GM12878 (cell line): ENCODE measurements around the gene BRINP2. TPM values are rescaled to one million over a fixed set of nuclear protein-coding genes. Genes with fewer than 3 reads are reported as not detected.

Experiments used
- ATAC-seq: fragments of 200-7000 bp; cut with Tn5 transposase; 3 replicates; pipeline ENCODE4 v1.9.1; 2020; ENCODE audit warnings: mild to moderate bottlenecking, moderate library complexity
- BruUV-seq: library from RNA; stranded (reverse); fragments of 400-500 nt; replicated peaks from 2 replicates; lab custom pipeline; 2021; lab: Mats Ljungman, UMichigan
- CTCF ChIA-PET: fragments of 300-600 bp; sonication (Branson Sonifier 250); formaldehyde crosslinking; extraction: SDS; loops from one replicate; lab custom pipeline; 2021; ENCODE audit warnings: inconsistent platforms; lab: Yijun Ruan, JAX
- POLR2A ChIA-PET: fragments of 350-600 bp; formaldehyde crosslinking; extraction: SDS; loops from one replicate; lab custom pipeline; 2021; ENCODE audit warnings: inconsistent platforms; lab: Charles Lee
- RAD21 ChIA-PET: fragments of 300-600 bp; sonication (Branson Sonifier 250); formaldehyde crosslinking; loops from one replicate; lab custom pipeline; 2023; ENCODE audit warnings: antibody characterized with exemption; ENCODE audit not compliant: unreplicated experiment; lab: Charles Lee
- SMC1A ChIA-PET: fragments of 300-600 bp; sonication (Branson Sonifier 250); formaldehyde crosslinking; loops from one replicate; lab custom pipeline; 2023; ENCODE audit not compliant: unreplicated experiment, uncharacterized antibody; lab: Charles Lee
- DNase-seq: peaks from one replicate; pipeline ENCODE4 v3.0.0-alpha.2; 2011; ENCODE audit warnings: low read depth, low spot score
- FAIRE-seq: peaks from 3 replicates; lab custom pipeline; 2011; peaks lifted over from hg19 to GRCh38; lab: Jason Lieb, UNC
- H2AFZ ChIP-seq: 2 replicates; pipeline ENCODE4 v1.6.0; 2011; ENCODE audit warnings: low read depth, low read length, control low read depth; ENCODE audit not compliant: control insufficient read depth
- H3K27ac ChIP-seq: 2 replicates; pipeline ENCODE4 v1.5.1; 2011; ENCODE audit warnings: control low read depth; ENCODE audit not compliant: control insufficient read depth, insufficient read depth
- H3K27me3 ChIP-seq, 2 experiments: replicated peaks in 1 of 2; 2 replicates each; pipeline versions ENCODE4 v1.6.0 to v1.6.1; 2011; ENCODE audit warnings: low read length in 1 of 2; ENCODE audit not compliant: control insufficient read depth in 2 of 2, insufficient read depth in 2 of 2
- H3K36me3 ChIP-seq, 2 experiments: 2 replicates each; pipeline ENCODE4 v1.5.1; 2011; ENCODE audit warnings: low read length in 1 of 2; ENCODE audit not compliant: control insufficient read depth in 2 of 2, insufficient read depth in 2 of 2
- H3K4me1 ChIP-seq: 2 replicates; pipeline ENCODE4 v1.6.1; 2011; ENCODE audit warnings: mild to moderate bottlenecking, low read length, moderate library complexity, mixed read lengths; ENCODE audit not compliant: control insufficient read depth, insufficient read depth
- H3K4me2 ChIP-seq: 2 replicates; pipeline ENCODE4 v1.6.0; 2011; ENCODE audit warnings: control low read depth; ENCODE audit not compliant: control insufficient read depth, insufficient read depth
- H3K4me3 ChIP-seq: fragments of 200-600 bp; sonication (generic); 2 replicates; pipeline ENCODE4 v1.5.1; 2016
- H3K79me2 ChIP-seq: 2 replicates; pipeline ENCODE4 v1.6.0; 2011; ENCODE audit warnings: low read length; ENCODE audit not compliant: control insufficient read depth, insufficient read depth
- H3K9ac ChIP-seq: 2 replicates; pipeline ENCODE4 v1.8.0; 2011; ENCODE audit warnings: low read length, control low read depth, mixed read lengths; ENCODE audit not compliant: control insufficient read depth, insufficient read depth
- H3K9me3 ChIP-seq: replicated peaks from 3 replicates; pipeline ENCODE4 v1.5.1; 2011; ENCODE audit warnings: mild to moderate bottlenecking, low read length; ENCODE audit not compliant: control insufficient read depth, insufficient read depth
- H4K20me1 ChIP-seq: 2 replicates; pipeline ENCODE4 v1.6.0; 2011; ENCODE audit not compliant: control insufficient read depth, insufficient read depth
- CEBPB ChIP-seq, 2 experiments: fragments of 150-350 bp in 1 of 2; IDR thresholded peaks; 2 replicates each; pipeline ENCODE4 v1.6.1; 2012 to 2014; ENCODE audit warnings: low read depth in 2 of 2, low read length in 2 of 2, borderline replicate concordance in 1 of 2, inconsistent platforms in 1 of 2
- MEF2B ChIP-seq: fragments of 450-650 bp; IDR thresholded peaks from 2 replicates; pipeline ENCODE4 v1.6.1; 2018; ENCODE audit warnings: mild to moderate bottlenecking, moderate library complexity; ENCODE audit not compliant: partially characterized antibody, poor library complexity, severe bottlenecking
- MTA2 ChIP-seq: fragments of 450-650 bp; IDR thresholded peaks from 2 replicates; pipeline ENCODE4 v1.6.1; 2016; ENCODE audit warnings: low read depth, mild to moderate bottlenecking, moderate library complexity
- NR2C1 ChIP-seq: fragments of 450-650 bp; IDR thresholded peaks from 2 replicates; pipeline ENCODE4 v1.6.1; 2017; ENCODE audit warnings: antibody characterized with exemption, mild to moderate bottlenecking, moderate library complexity
- NR2C2 ChIP-seq: IDR thresholded peaks from 2 replicates; pipeline ENCODE4 v1.6.1; 2011; ENCODE audit warnings: borderline replicate concordance, low read depth; ENCODE audit not compliant: control insufficient read depth, insufficient read length
- POLR2AphosphoS5 ChIP-seq: IDR thresholded peaks from 2 replicates; pipeline ENCODE4 v1.6.1; 2011; ENCODE audit warnings: mild to moderate bottlenecking, low read length, inconsistent platforms
- RELA ChIP-seq: fragments of 450-650 bp; IDR thresholded peaks from 2 replicates; pipeline ENCODE4 v1.8.0; 2014; ENCODE audit warnings: borderline replicate concordance; ENCODE audit not compliant: partially characterized antibody
- SPI1 ChIP-seq: IDR thresholded peaks from 2 replicates; pipeline ENCODE4 v1.6.1; 2011; ENCODE audit warnings: low read depth, mild to moderate bottlenecking, low read length, moderate library complexity, borderline replicate concordance; ENCODE audit not compliant: insufficient read depth
- TCF3 ChIP-seq: IDR thresholded peaks from 2 replicates; pipeline ENCODE4 v1.6.1; 2012; ENCODE audit warnings: low read depth, mild to moderate bottlenecking, low read length, borderline replicate concordance; ENCODE audit not compliant: insufficient read depth
- ZNF274 ChIP-seq: IDR thresholded peaks from one replicate; pipeline ENCODE4 v1.8.0; 2011; ENCODE audit not compliant: insufficient read length, insufficient read depth
- ZNF384 ChIP-seq: IDR thresholded peaks from 2 replicates; pipeline ENCODE4 v1.6.1; 2012; ENCODE audit warnings: low read depth, mild to moderate bottlenecking, low read length, improper control_type of control experiment, borderline replicate concordance
- WGBS: methylation state at CpG from one replicate; pipeline ENCODE4 v1.1.6; 2016; ENCODE audit warnings: low lambda C conversion rate; ENCODE audit not compliant: insufficient replicate concordance, insufficient coverage; ENCODE audit errors: missing lambda C conversion rate; 5-methylcytosine and 5-hydroxymethylcytosine counted together
- in situ Hi-C: fragments of 300-500 bp; cut with MboI; formaldehyde crosslinking; loops from 9 replicates; pipeline ENCODE4 v1.14.3; 2018; ENCODE audit warnings: mixed read lengths
- intact Hi-C: fragments of 100-400 bp; cut with micrococcal nuclease; formaldehyde crosslinking; loops from one replicate; pipeline ENCODE4 v1.14.2; 2022; ENCODE audit not compliant: unreplicated experiment
- polyA plus RNA-seq, 11 experiments: library from polyadenylated mRNA; depleted of rRNA in 4 of 11; unstranded in 6 of 11; stranded (reverse) in 5 of 11; fragments of >200 nt; fragmentation: Nextera tagmentation in 4 of 11; fragmentation: Illumina TruSeq in 1 of 11; extraction: Ambion mirVana in 4 of 11; extraction: Trizol in 1 of 11; gene quantifications; 1 replicate in 1 of 11; 2 replicates in 10 of 11; pipeline versions ENCODE4 v1.2.1 to v1.2.3, GENCODE V29; 2011 to 2016; ENCODE audit warnings: inconsistent platforms in 2 of 11, missing spikeins in 2 of 11, low read depth in 1 of 11
- total RNA-seq, 4 experiments: library from RNA; depleted of rRNA in 3 of 4; stranded (reverse); fragments of >200 nt in 3 of 4; fragmentation: Illumina TruSeq in 1 of 4; extraction: Trizol in 1 of 4; gene quantifications; 2 replicates each; pipeline versions ENCODE4 v1.2.1 to v1.2.3, GENCODE V29; 2013 to 2021
- TF ChIP-seq, protein P1 (sequence below): IDR thresholded peaks from 2 replicates; pipeline ENCODE4 v1.6.1; 2011; ENCODE audit warnings: low read depth, low read length, improper control_type of control experiment, borderline replicate concordance
- TF ChIP-seq, protein P2 (sequence below): IDR thresholded peaks from 2 replicates; pipeline ENCODE4 v1.6.1; 2011; ENCODE audit warnings: borderline replicate concordance, low read depth, mild to moderate bottlenecking, moderate library complexity, low read length; ENCODE audit not compliant: insufficient read depth, poor library complexity, severe bottlenecking

The BRINP2 gene
- total and polyA plus RNA-seq, 10 of the 15 experiments (the other 5 are each of a cell fraction or from before 2014, with no cell fraction given) = 0.03 TPM; not detected in 9

GRCh38 chr1:177171536-177172123 lies 872 bp downstream of the BRINP2 start:
- no peak for ATAC-seq
- Histone ChIP-seq H3K27me3 (peaks cover 0 to 10% of the 10 kb centered on the region in 2 experiments; a peak in 2 of 4 replicates), H3K4me1 (no peaks in the 10 kb centered on the region), H3K79me2 (no peaks in the 10 kb centered on the region), H3K9ac (no peak overlapping the region), H3K9me3 (no peaks in the 10 kb centered on the region), H3K4me3 (no peak overlapping the region)
- CTCF ChIA-PET = no interaction called here
- TF ChIP-seq MTA2 (no peak), ZNF384 (no peak)
- TF ChIP-seq, all 136 proteins: peak for 0
- FAIRE-seq = no peak
- ChIA-PET RAD21 (interaction anchor here (1.2 kb wide), 1 partner anchor 223 kb away, joined by 3 read pairs; no protein-coding TSS in a partner anchor), SMC1A (no interaction called here), POLR2A (no interaction called here)
- Histone ChIP-seq H3K27ac (no peak overlapping the region), H3K36me3 (no peaks in the 10 kb centered on the region), H2AFZ (no peak overlapping the region), H4K20me1 (no peaks in the 10 kb centered on the region), H3K4me2 (no peak overlapping the region)
- DNase-seq = no peak
- no TSS peak for BruUV-seq
- in situ Hi-C loops = loop anchor here (10.0 kb wide), 1 partner anchor 277 kb away; no protein-coding TSS in a partner anchor
- intact Hi-C loops = no loop called here
- 6% methylated on average over 8 of the region's 8 CpGs for WGBS

GRCh38 chr1:177172272-177172671 lies 1.5 kb downstream of the BRINP2 start:
- Histone ChIP-seq H3K9me3 (no peaks in the 10 kb centered on the region), H3K27me3 (peaks cover 0 to 10% of the 10 kb centered on the region in 2 experiments; a peak in 2 of 4 replicates), H3K36me3 (no peaks in the 10 kb centered on the region), H3K4me3 (no peak overlapping the region), H3K27ac (no peak overlapping the region), H3K4me1 (no peaks in the 10 kb centered on the region), H4K20me1 (no peaks in the 10 kb centered on the region), H2AFZ (no peak overlapping the region), H3K4me2 (no peak overlapping the region), H3K79me2 (no peaks in the 10 kb centered on the region), H3K9ac (no peak overlapping the region)
- intact Hi-C loops (no loop called here), in situ Hi-C loops (loop anchor here (10.0 kb wide), 1 partner anchor 277 kb away; no protein-coding TSS in a partner anchor)
- ATAC-seq = no peak
- RAD21 ChIA-PET = interaction anchor here (1.2 kb wide), 1 partner anchor 223 kb away, joined by 3 read pairs; no protein-coding TSS in a partner anchor
- POLR2A ChIA-PET = no interaction called here
- DNase-seq = no peak
- no TSS peak for BruUV-seq
- SMC1A ChIA-PET = no interaction called here
- CTCF ChIA-PET = no interaction called here
- 0% methylated on average over 3 of the region's 3 CpGs for WGBS
- no peak for FAIRE-seq
- TF ChIP-seq, protein P1, sequence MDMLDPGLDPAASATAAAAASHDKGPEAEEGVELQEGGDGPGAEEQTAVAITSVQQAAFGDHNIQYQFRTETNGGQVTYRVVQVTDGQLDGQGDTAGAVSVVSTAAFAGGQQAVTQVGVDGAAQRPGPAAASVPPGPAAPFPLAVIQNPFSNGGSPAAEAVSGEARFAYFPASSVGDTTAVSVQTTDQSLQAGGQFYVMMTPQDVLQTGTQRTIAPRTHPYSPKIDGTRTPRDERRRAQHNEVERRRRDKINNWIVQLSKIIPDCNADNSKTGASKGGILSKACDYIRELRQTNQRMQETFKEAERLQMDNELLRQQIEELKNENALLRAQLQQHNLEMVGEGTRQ = no peak
- TF ChIP-seq, protein P2, sequence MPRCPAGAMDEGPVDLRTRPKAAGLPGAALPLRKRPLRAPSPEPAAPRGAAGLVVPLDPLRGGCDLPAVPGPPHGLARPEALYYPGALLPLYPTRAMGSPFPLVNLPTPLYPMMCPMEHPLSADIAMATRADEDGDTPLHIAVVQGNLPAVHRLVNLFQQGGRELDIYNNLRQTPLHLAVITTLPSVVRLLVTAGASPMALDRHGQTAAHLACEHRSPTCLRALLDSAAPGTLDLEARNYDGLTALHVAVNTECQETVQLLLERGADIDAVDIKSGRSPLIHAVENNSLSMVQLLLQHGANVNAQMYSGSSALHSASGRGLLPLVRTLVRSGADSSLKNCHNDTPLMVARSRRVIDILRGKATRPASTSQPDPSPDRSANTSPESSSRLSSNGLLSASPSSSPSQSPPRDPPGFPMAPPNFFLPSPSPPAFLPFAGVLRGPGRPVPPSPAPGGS = no peak
- TF ChIP-seq NR2C2 = no peak
- TF ChIP-seq TCF3 = no peak
- TF ChIP-seq SPI1 = no peak
- TF ChIP-seq CEBPB (IDR thresholded peaks at IDR 0.05; ENCODE audit: borderline replicate concordance in 1 of 2, low read depth in 2 of 2, low read length in 2 of 2) = no peak
- TF ChIP-seq ZNF274 = no peak
- no peak for TF ChIP-seq MEF2B
- TF ChIP-seq NR2C1 = no peak
- no peak for TF ChIP-seq RELA
- no peak for TF ChIP-seq POLR2AphosphoS5
